ENCODE data around the gene BBS1.

DNA sequence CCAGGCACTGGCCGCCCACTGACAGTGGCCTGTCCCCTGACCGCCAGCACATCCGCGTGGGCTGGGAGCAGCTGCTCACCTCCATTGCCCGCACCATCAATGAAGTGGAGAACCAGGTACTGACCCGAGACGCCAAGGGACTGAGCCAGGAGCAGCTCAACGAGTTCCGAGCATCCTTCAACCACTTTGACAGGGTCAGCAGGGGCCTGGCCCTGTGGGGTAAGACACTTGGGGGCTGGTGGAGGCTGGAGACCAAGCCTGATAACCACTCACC lies 51.5 kb downstream of the BBS1 start:
- no peak for TF ChIP-seq TAF1 (IDR thresholded peaks at IDR 0.05; ENCODE audit: borderline replicate concordance, insufficient read depth, low read length)
- no peak for TF ChIP-seq POLR2AphosphoS5 (IDR thresholded peaks at IDR 0.05; ENCODE audit: low read depth, low read length)
- no peak for TF ChIP-seq SIN3A (IDR thresholded peaks at IDR 0.05; ENCODE audit: borderline replicate concordance, insufficient read depth, low read length)
- TF ChIP-seq, protein P1, sequence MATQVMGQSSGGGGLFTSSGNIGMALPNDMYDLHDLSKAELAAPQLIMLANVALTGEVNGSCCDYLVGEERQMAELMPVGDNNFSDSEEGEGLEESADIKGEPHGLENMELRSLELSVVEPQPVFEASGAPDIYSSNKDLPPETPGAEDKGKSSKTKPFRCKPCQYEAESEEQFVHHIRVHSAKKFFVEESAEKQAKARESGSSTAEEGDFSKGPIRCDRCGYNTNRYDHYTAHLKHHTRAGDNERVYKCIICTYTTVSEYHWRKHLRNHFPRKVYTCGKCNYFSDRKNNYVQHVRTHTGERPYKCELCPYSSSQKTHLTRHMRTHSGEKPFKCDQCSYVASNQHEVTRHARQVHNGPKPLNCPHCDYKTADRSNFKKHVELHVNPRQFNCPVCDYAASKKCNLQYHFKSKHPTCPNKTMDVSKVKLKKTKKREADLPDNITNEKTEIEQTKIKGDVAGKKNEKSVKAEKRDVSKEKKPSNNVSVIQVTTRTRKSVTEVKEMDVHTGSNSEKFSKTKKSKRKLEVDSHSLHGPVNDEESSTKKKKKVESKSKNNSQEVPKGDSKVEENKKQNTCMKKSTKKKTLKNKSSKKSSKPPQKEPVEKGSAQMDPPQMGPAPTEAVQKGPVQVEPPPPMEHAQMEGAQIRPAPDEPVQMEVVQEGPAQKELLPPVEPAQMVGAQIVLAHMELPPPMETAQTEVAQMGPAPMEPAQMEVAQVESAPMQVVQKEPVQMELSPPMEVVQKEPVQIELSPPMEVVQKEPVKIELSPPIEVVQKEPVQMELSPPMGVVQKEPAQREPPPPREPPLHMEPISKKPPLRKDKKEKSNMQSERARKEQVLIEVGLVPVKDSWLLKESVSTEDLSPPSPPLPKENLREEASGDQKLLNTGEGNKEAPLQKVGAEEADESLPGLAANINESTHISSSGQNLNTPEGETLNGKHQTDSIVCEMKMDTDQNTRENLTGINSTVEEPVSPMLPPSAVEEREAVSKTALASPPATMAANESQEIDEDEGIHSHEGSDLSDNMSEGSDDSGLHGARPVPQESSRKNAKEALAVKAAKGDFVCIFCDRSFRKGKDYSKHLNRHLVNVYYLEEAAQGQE (IDR thresholded peaks at IDR 0.05; ENCODE audit: insufficient read depth in 1 of 2, low read depth in 2 of 2, low read length in 2 of 2), result no peak
- TF ChIP-seq FOXP2 (optimal IDR thresholded peaks at IDR 0.05; ENCODE audit: borderline replicate concordance, extremely low read depth, extremely low read length, insufficient read depth), result no peak
